ENCODE data around the gene CD300LD. TPM values are rescaled to one million over a fixed set of nuclear protein-coding genes. Genes with fewer than 3 reads are reported as not detected.
A peak's percentile ranks its signal among the peaks of the same experiment; 100 is the strongest.
"Not testable (repeated sequence)": the region's sequence is repeated elsewhere in the genome, so short reads cannot be mapped to it uniquely, and the experiment has no call there.

CD300LD gene
- total RNA-seq, 2 experiments from 2014 or later: not detected

GRCh38 chr17:74578979-74579378 is 13.1 kb downstream of the CD300LD start:
- peaks cover 12% of the 10 kb centered on the region for H3K4me1 Mint-ChIP-seq
- H3K9me3 Mint-ChIP-seq: peaks cover under 1% of the 10 kb centered on the region
- H3K4me3 Mint-ChIP-seq: no peak overlapping the region
- no peaks in the 10 kb centered on the region for H3K36me3 Mint-ChIP-seq (ENCODE audit: low read depth)
- peaks cover 19% of the 10 kb centered on the region for H3K27me3 Mint-ChIP-seq
- no peak for DNase-seq
- ChIA-PET POLR2A (no interaction called here), CTCF (no interaction called here)
- no peak overlapping the region for H3K27ac Mint-ChIP-seq

GRCh38 chr17:74574489-74575142 is 17.5 kb downstream of the CD300LD start:
- Mint-ChIP-seq H3K36me3 (ENCODE audit: low read depth) (no peaks in the 10 kb centered on the region), H3K4me1 (peaks cover 5% of the 10 kb centered on the region), H3K27ac (no peak overlapping the region), H3K9me3 (no peaks in the 10 kb centered on the region), H3K4me3 (no peak overlapping the region), H3K27me3 (peaks cover 30% of the 10 kb centered on the region)
- POLR2A ChIA-PET: no interaction called here
- no peak for DNase-seq
- CTCF ChIA-PET: interaction anchor here (1.1 to 1.4 kb wide), 2 partner anchors 9 to 163 kb away, joined by 3 to 4 read pairs; partner anchors contain the start of gene RAB37

- CTCF ChIA-PET: interaction anchor here (1.1 to 1.4 kb wide), 3 partner anchors 8 to 218 kb away, joined by 3 to 4 read pairs (median 3); partner anchors contain the start of gene RAB37
- H3K4me1 Mint-ChIP-seq: peaks cover 11% of the 10 kb centered on the region
- H3K27ac Mint-ChIP-seq; H3K36me3 Mint-ChIP-seq (ENCODE audit: low read depth); H3K9me3 Mint-ChIP-seq; POLR2A ChIA-PET; H3K4me3 Mint-ChIP-seq; DNase-seq: not testable (repeated sequence)
- peaks cover 38% of the 10 kb centered on the region for H3K27me3 Mint-ChIP-seq
Observed at GRCh38 chr17:74573635-74574034, 18.4 kb downstream of the CD300LD start.

- Mint-ChIP-seq H3K36me3 (ENCODE audit: low read depth) (no peaks in the 10 kb centered on the region), H3K9me3 (peaks cover 5% of the 10 kb centered on the region), H3K27ac (no peak overlapping the region), H3K4me3 (no peak overlapping the region), H3K27me3 (peaks cover 43% of the 10 kb centered on the region), H3K4me1 (peaks cover 16% of the 10 kb centered on the region)
- POLR2A ChIA-PET: no interaction called here
- no peak for DNase-seq
- CTCF ChIA-PET: interaction anchor here (1.1 to 1.4 kb wide), 2 partner anchors 164 to 218 kb away, joined by 3 to 4 read pairs; partner anchors contain the start of gene RAB37
Observed at GRCh38 chr17:74573169-74573568, 18.9 kb downstream of the CD300LD start.

- ChIA-PET POLR2A (no interaction called here), CTCF (no interaction called here)
- Mint-ChIP-seq H3K4me3 (no peak overlapping the region), H3K27ac (no peak overlapping the region), H3K36me3 (ENCODE audit: low read depth) (no peaks in the 10 kb centered on the region), H3K4me1 (peaks cover 16% of the 10 kb centered on the region), H3K27me3 (peaks cover 50% of the 10 kb centered on the region), H3K9me3 (peaks cover 5% of the 10 kb centered on the region)
- no peak for DNase-seq
Observed at GRCh38 chr17:74571621-74572270, 20.3 kb downstream of the CD300LD start.

GRCh38 chr17:74569020-74570003 is 22.8 kb downstream of the CD300LD start:
- Mint-ChIP-seq H3K4me3 (no peak overlapping the region), H3K36me3 (ENCODE audit: low read depth) (no peaks in the 10 kb centered on the region), H3K27ac (no peak overlapping the region), H3K9me3 (peaks cover 5% of the 10 kb centered on the region), H3K27me3 (peaks cover 44% of the 10 kb centered on the region), H3K4me1 (peaks cover 16% of the 10 kb centered on the region)
- CTCF ChIA-PET: no interaction called here
- no peak for DNase-seq
- POLR2A ChIA-PET: interaction anchor here (1.4 kb wide), 1 partner anchor 304 kb away, joined by 3 read pairs; the partner anchor contains the start of gene FDXR

GRCh38 chr17:74568106-74568873 is 23.8 kb downstream of the CD300LD start:
- H3K27me3 Mint-ChIP-seq: peaks cover 46% of the 10 kb centered on the region
- no peak overlapping the region for H3K4me3 Mint-ChIP-seq
- POLR2A ChIA-PET: no interaction called here
- CTCF ChIA-PET: no interaction called here
- no peaks in the 10 kb centered on the region for H3K36me3 Mint-ChIP-seq (ENCODE audit: low read depth)
- no peak for DNase-seq
- peaks cover 16% of the 10 kb centered on the region for H3K4me1 Mint-ChIP-seq
- H3K27ac Mint-ChIP-seq: no peak overlapping the region
- H3K9me3 Mint-ChIP-seq: peaks cover 5% of the 10 kb centered on the region

GRCh38 chr17:74567397-74567796 is 24.7 kb downstream of the CD300LD start, which contains the start of gene CD300H:
TSS of gene CD300H (minus strand) at chr17:74567509.
- H3K27ac Mint-ChIP-seq: no peak within 1 kb of the TSS
- H3K4me3 Mint-ChIP-seq: no peak within 1 kb of the TSS
- H3K9me3 Mint-ChIP-seq: peaks cover 5% of the 10 kb centered on the region
- peaks cover 16% of the 10 kb centered on the region for H3K4me1 Mint-ChIP-seq
- ChIA-PET POLR2A (no interaction called here), CTCF (interaction anchor here (0.9 to 1.4 kb wide), 2 partner anchors 19 to 170 kb away, joined by 3 to 5 read pairs; partner anchors contain the start of gene RAB37)
- no peak for DNase-seq
- no peaks in the 10 kb centered on the region for H3K36me3 Mint-ChIP-seq (ENCODE audit: low read depth)
- peaks cover 48% of the 10 kb centered on the region for H3K27me3 Mint-ChIP-seq

GRCh38 chr17:74566132-74566753 is 25.8 kb downstream of the CD300LD start:
- H3K4me3 Mint-ChIP-seq: no peak overlapping the region
- H3K4me1 Mint-ChIP-seq: peaks cover 16% of the 10 kb centered on the region
- no peaks in the 10 kb centered on the region for H3K36me3 Mint-ChIP-seq (ENCODE audit: low read depth)
- peaks cover 5% of the 10 kb centered on the region for H3K9me3 Mint-ChIP-seq
- H3K27ac Mint-ChIP-seq: no peak overlapping the region
- ChIA-PET CTCF (interaction anchor here (0.6 to 2.1 kb wide), 16 partner anchors 8 to 395 kb away, joined by 3 to 12 read pairs (median 4); partner anchors contain the start of gene RAB37), POLR2A (interaction anchor here (0.7 kb wide), 1 partner anchor 192 kb away, joined by 3 read pairs; no protein-coding TSS in a partner anchor)
- peak; percentile 41 for DNase-seq
- H3K27me3 Mint-ChIP-seq: peaks cover 53% of the 10 kb centered on the region

- Mint-ChIP-seq H3K4me1 (peaks cover 16% of the 10 kb centered on the region), H3K9me3 (peaks cover 5% of the 10 kb centered on the region), H3K27me3 (peaks cover 52% of the 10 kb centered on the region), H3K4me3 (no peak overlapping the region), H3K27ac (no peak overlapping the region), H3K36me3 (ENCODE audit: low read depth) (no peaks in the 10 kb centered on the region)
- ChIA-PET CTCF (interaction anchor here (1.0 to 2.1 kb wide), 4 partner anchors 75 to 226 kb away, joined by 4 to 12 read pairs (median 4); no protein-coding TSS in a partner anchor), POLR2A (no interaction called here)
- DNase-seq: no peak
Observed at GRCh38 chr17:74565126-74565525, 27.0 kb downstream of the CD300LD start.

- Mint-ChIP-seq H3K36me3 (ENCODE audit: low read depth) (no peaks in the 10 kb centered on the region), H3K4me1 (peaks cover 9% of the 10 kb centered on the region), H3K9me3 (peaks cover 2% of the 10 kb centered on the region), H3K27me3 (peaks cover 38% of the 10 kb centered on the region), H3K27ac (no peak overlapping the region), H3K4me3 (no peak overlapping the region)
- CTCF ChIA-PET: no interaction called here
- DNase-seq: no peak
- POLR2A ChIA-PET: no interaction called here
Observed at GRCh38 chr17:74563358-74563757, 28.7 kb downstream of the CD300LD start.

GRCh38 chr17:74561586-74561985 is 30.5 kb downstream of the CD300LD start:
- ChIA-PET POLR2A (no interaction called here), CTCF (no interaction called here)
- Mint-ChIP-seq H3K36me3 (ENCODE audit: low read depth) (no peaks in the 10 kb centered on the region), H3K27ac (no peak overlapping the region), H3K4me1 (peaks cover 7% of the 10 kb centered on the region), H3K9me3 (no peaks in the 10 kb centered on the region), H3K27me3 (peaks cover 32% of the 10 kb centered on the region), H3K4me3 (no peak overlapping the region)
- no peak for DNase-seq

All from activated CD4-positive, alpha-beta memory T cell treated with anti-CD3 and anti-CD28 coated beads, Interleukin-2, amount 10 ng/mL, durations not matched to agents 7 days and 5 days (primary cell).